Lung (tissue), 12 donors: ENCODE results near the gene RRM1. TPM values are rescaled to one million over a fixed set of nuclear protein-coding genes. Genes with fewer than 3 reads are reported as not detected.

Experiments used
- ATAC-seq: fragments of 200-7000 bp; cut with Tn5 transposase; one replicate; pipeline ENCODE4 v1.9.1; 2020; ENCODE audit warnings: moderate number of reproducible peaks; ENCODE audit not compliant: insufficient read depth, low FRiP score
- DNase-seq, 3 donors: peaks; one replicate each; pipeline ENCODE4 v3.0.0-alpha.2; 2013 to 2017
- H3K27ac ChIP-seq, 2 donors: one replicate each; pipeline ENCODE4 v1.5.1; 2013; ENCODE audit warnings: mild to moderate bottlenecking in 2 of 2, moderate library complexity in 2 of 2, control low read depth in 1 of 2, inconsistent platforms in 1 of 2, low read depth in 1 of 2, low read length in 1 of 2
- H3K27me3 ChIP-seq, 3 donors: one replicate each; pipeline ENCODE4 v1.5.1; 2013; ENCODE audit warnings: low read length in 2 of 3; ENCODE audit not compliant: control insufficient read depth in 3 of 3, insufficient read depth in 3 of 3
- H3K36me3 ChIP-seq, 4 donors: one replicate each; pipeline ENCODE4 v1.5.1; 2013; ENCODE audit warnings: low read length in 4 of 4, mild to moderate bottlenecking in 1 of 4, moderate library complexity in 1 of 4; ENCODE audit not compliant: control insufficient read depth in 4 of 4, insufficient read depth in 4 of 4
- H3K4me1 ChIP-seq, 5 donors: one replicate each; pipeline ENCODE4 v1.5.1; 2013; ENCODE audit warnings: low read length in 5 of 5, mild to moderate bottlenecking in 2 of 5, moderate library complexity in 1 of 5; ENCODE audit not compliant: control insufficient read depth in 5 of 5, insufficient read depth in 5 of 5
- H3K4me3 ChIP-seq: one replicate; pipeline ENCODE4 v1.5.1; 2013; ENCODE audit warnings: mild to moderate bottlenecking, control low read depth, moderate library complexity
- H3K9ac ChIP-seq, 2 donors: one replicate each; pipeline ENCODE4 v1.5.1; 2013; ENCODE audit warnings: low read length in 2 of 2, control low read depth in 1 of 2; ENCODE audit not compliant: insufficient read depth in 1 of 2
- H3K9me3 ChIP-seq, 4 donors: one replicate each; pipeline ENCODE4 v1.5.1; 2013; ENCODE audit warnings: low read length in 3 of 4, mild to moderate bottlenecking in 1 of 4, moderate library complexity in 1 of 4; ENCODE audit not compliant: control insufficient read depth in 4 of 4, insufficient read depth in 3 of 4
- WGBS, 2 donors: extraction: QIAGEN DNeasy Blood & Tissue Kit; methylation state at CpG; one replicate each; pipeline ENCODE4 v1.1.7; 2013; 5-methylcytosine and 5-hydroxymethylcytosine counted together
- polyA plus RNA-seq, 2 donors: library from polyadenylated mRNA; stranded (reverse); fragments of 200-250 nt; gene quantifications; one replicate each; pipeline ENCODE4 v1.2.1, GENCODE V29; 2013
- total RNA-seq, 2 donors: library from RNA; depleted of rRNA in 1 of 2; stranded (reverse); fragments of >200 nt in 1 of 2; gene quantifications; one replicate each; pipeline ENCODE4 v1.2.1, GENCODE V29; 2014 to 2021
- TF ChIP-seq, protein P1 (sequence below): IDR thresholded peaks from 2 replicates; pipeline ENCODE4 v1.5.1; 2012; ENCODE audit warnings: mild to moderate bottlenecking; ENCODE audit errors: control extremely low read depth, extremely low read depth
- donor health status: control.
- donor health status: control.
- donor health status: Bipolar disorder and iron deficiency.
- donor health status: healthy.
- donor health status: DM: yes; HTN: yes; CAD: no.

Gene RRM1
- total and polyA plus RNA-seq, 4 donors: 9.4 to 46.5 (median 25.8) TPM

DNA sequence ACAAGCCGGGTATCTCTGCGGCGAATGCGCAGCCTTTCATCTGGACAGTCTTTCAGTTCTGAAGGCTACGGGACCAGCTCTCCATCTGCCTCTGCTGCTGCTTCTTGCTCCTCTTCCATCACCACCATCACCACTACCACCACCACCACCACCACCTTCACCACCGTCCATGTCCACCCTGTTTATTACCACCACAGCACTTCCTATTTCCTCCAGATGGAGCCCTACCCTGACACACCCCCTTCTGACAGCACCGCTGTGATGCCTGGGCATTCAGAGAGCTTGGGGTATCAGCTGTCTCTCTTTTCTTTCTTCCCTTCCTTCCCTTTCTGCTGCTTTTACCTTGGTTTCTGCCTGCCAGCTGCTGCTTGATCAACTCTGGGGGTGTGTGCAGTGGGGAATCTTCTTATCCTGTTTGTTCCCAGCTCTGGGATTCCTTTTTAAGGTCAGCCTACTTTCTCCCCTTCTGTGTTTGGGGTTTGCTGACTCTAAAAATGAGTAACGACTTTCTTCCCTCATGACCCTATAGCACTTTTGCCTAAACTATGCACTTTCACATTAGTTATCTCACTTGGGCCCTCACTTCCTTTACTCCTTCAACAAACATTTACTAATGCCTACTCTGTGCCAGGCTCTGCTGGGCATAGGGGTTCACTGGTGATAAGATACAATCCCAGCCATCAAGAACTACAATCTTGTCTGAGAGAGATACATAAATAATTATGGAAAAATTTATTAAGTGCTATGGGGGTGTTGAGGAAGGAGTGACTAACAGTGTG is 7.8 kb upstream of the RRM1 start:
- ATAC-seq (no peak), DNase-seq (no peak)
- Histone ChIP-seq H3K4me3 (no peak overlapping the region), H3K27ac (no peak overlapping the region), H3K9ac (no peak overlapping the region), H3K27me3 (no peaks in the 10 kb centered on the region), H3K36me3 (peaks cover 7 to 39% (median 19%) of the 10 kb centered on the region in 4 donors), H3K4me1 (no peaks in the 10 kb centered on the region), H3K9me3 (no peaks in the 10 kb centered on the region)
- 82 to 84% methylated on average over 8 of the region's 8 CpGs for WGBS, 2 donors
- TF ChIP-seq, protein P1, sequence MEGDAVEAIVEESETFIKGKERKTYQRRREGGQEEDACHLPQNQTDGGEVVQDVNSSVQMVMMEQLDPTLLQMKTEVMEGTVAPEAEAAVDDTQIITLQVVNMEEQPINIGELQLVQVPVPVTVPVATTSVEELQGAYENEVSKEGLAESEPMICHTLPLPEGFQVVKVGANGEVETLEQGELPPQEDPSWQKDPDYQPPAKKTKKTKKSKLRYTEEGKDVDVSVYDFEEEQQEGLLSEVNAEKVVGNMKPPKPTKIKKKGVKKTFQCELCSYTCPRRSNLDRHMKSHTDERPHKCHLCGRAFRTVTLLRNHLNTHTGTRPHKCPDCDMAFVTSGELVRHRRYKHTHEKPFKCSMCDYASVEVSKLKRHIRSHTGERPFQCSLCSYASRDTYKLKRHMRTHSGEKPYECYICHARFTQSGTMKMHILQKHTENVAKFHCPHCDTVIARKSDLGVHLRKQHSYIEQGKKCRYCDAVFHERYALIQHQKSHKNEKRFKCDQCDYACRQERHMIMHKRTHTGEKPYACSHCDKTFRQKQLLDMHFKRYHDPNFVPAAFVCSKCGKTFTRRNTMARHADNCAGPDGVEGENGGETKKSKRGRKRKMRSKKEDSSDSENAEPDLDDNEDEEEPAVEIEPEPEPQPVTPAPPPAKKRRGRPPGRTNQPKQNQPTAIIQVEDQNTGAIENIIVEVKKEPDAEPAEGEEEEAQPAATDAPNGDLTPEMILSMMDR: no peak

DNA sequence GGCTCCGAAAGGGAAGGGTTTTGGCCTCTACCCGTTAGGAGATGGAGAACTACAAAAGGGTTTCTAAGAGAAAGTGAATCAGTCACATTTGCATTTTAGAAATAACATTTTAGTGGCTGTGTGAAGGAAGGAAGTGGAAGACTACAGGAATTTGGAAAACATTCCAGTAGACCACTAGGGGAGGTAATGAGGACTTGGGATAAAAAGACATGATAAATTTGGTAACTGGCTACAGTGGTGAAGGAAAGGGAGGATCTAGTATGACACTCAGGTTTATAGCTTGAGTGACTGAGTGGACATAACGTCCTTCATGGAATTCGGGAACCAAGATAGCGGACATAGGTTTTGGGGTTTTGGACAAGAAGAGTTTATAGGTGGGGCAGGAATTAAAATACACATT is 7.0 kb upstream of the RRM1 start:
- Histone ChIP-seq H3K36me3 (peaks cover 7 to 40% (median 17%) of the 10 kb centered on the region in 4 donors), H3K27me3 (no peaks in the 10 kb centered on the region), H3K9ac (no peak overlapping the region), H3K4me1 (no peaks in the 10 kb centered on the region), H3K9me3 (no peaks in the 10 kb centered on the region), H3K4me3 (no peak overlapping the region), H3K27ac (no peak overlapping the region)
- ATAC-seq (no peak), DNase-seq (no peak)
- 91 to 96% methylated on average over 5 of the region's 5 CpGs for WGBS, 2 donors
- TF ChIP-seq, protein P1: no peak

GRCh38 chr11:4090258-4090657 is 4.3 kb upstream of the RRM1 start:
- Histone ChIP-seq H3K9me3 (no peaks in the 10 kb centered on the region), H3K27me3 (no peaks in the 10 kb centered on the region), H3K9ac (no peak overlapping the region), H3K27ac (no peak overlapping the region), H3K4me3 (no peak overlapping the region), H3K4me1 (peaks cover 0 to 7% (median under 1%) of the 10 kb centered on the region in 5 donors), H3K36me3 (peaks cover 0 to 26% (median 11%) of the 10 kb centered on the region in 4 donors)
- DNase-seq (no peak), ATAC-seq (no peak)
- TF ChIP-seq, protein P1: no peak
- WGBS, 2 donors: 72 to 81% methylated on average over 2 of the region's 2 CpGs
